Suprapubic skin (tissue), 4 donors: ENCODE measurements around the gene POLR3A. TPM values are rescaled to one million over a fixed set of nuclear protein-coding genes. Genes with fewer than 3 reads are reported as not detected.
A peak's percentile ranks its signal among the peaks of the same experiment; 100 is the strongest.

Experiments
- DNase-seq, 2 donors: peaks; one replicate each; pipeline ENCODE4 v3.0.0-alpha.2; 2019; ENCODE audit warnings: low spot score in 2 of 2
- H3K27ac ChIP-seq: fragments of 200-600 bp; sonication (generic); one replicate; pipeline ENCODE4 v1.5.1; 2019
- H3K27me3 ChIP-seq: fragments of 200-600 bp; sonication (generic); one replicate; pipeline ENCODE4 v1.5.1; 2019
- H3K36me3 ChIP-seq: fragments of 200-600 bp; sonication (generic); one replicate; pipeline ENCODE4 v1.5.1; 2019
- H3K4me1 ChIP-seq: fragments of 200-600 bp; sonication (generic); one replicate; pipeline ENCODE4 v1.5.1; 2019
- H3K4me3 ChIP-seq: fragments of 200-600 bp; sonication (generic); one replicate; pipeline ENCODE4 v1.5.1; 2019; ENCODE audit warnings: mild to moderate bottlenecking
- H3K9me3 ChIP-seq: fragments of 200-600 bp; sonication (generic); one replicate; pipeline ENCODE4 v1.5.1; 2019
- CTCF ChIP-seq, 2 donors: fragments of 200-600 bp in 1 of 2; fragments of 450-650 bp in 1 of 2; sonication (generic) in 1 of 2; IDR thresholded peaks; one replicate each; pipeline ENCODE4 v1.5.1; 2016 to 2019; ENCODE audit warnings: antibody characterized with exemption in 2 of 2, mild to moderate bottlenecking in 1 of 2, moderate library complexity in 1 of 2
- EP300 ChIP-seq: sonication (generic); formaldehyde crosslinking; IDR thresholded peaks from one replicate; pipeline ENCODE4 v1.6.1; 2017; ENCODE audit warnings: antibody characterized with exemption
- POLR2A ChIP-seq, 2 donors: fragments of 450-650 bp; IDR thresholded peaks; one replicate each; pipeline ENCODE4 v1.6.1; 2017; ENCODE audit warnings: antibody characterized with exemption in 2 of 2, mild to moderate bottlenecking in 2 of 2, moderate library complexity in 2 of 2
- POLR2AphosphoS5 ChIP-seq, 3 donors: sonication (generic); formaldehyde crosslinking; IDR thresholded peaks; one replicate each; pipeline ENCODE4 v1.6.1; 2017; ENCODE audit warnings: antibody characterized with exemption in 3 of 3
- WGBS: methylation state at CpG from one replicate; pipeline ENCODE4 v1.1.5; 2018; 5-methylcytosine and 5-hydroxymethylcytosine counted together
- total RNA-seq, 4 donors: library from RNA; depleted of rRNA; stranded (reverse); fragments of >200 nt; gene quantifications; one replicate each; pipeline ENCODE4 v1.1.0, GENCODE V29; 2016

POLR3A gene
- total RNA-seq, 4 donors from 2014 or later = 9.7 to 18.3 (median 12.8) TPM

DNA sequence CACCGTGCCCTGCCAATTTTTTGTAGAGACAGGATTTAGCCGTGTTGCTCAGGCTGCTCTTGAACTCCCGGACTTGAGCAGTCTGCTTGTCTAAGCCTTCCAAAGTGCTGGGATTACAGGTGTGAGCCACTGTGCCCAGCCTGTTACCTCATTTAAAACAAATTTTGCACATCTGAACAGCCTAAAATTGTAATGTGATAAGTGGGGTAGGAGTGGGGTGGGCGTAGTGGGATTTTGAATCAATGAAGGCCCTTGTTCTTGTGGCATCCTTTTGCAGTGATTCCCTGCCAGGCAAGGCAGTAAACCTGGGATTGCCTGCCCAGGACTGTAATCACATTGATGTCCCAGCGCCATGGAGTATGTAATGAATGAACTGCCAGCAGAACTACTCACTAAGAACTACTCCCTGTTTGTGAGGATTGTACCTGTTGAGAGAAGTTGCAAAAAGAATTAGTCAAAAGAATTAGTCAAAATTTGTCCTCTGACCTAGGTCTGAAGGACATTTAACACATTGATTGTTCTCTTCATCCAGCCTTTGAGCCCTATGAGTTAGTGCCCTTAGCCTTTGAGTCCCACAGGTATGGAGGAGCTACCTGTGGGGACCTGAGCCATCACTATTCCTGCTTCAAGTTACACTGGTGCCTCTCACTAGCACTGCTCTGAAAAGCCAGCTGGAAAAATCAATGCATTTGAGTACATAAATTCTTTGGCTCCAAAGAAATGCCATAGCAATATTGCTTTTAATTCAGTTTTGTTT lies 9.7 kb upstream of the POLR3A start:
- Histone ChIP-seq H3K27ac (no peak overlapping the region), H3K36me3 (peaks cover 74% of the 10 kb centered on the region), H3K9me3 (no peaks in the 10 kb centered on the region), H3K4me1 (peaks cover 46% of the 10 kb centered on the region), H3K4me3 (no peak overlapping the region), H3K27me3 (no peaks in the 10 kb centered on the region)
- TF ChIP-seq POLR2A (IDR thresholded peaks at IDR 0.05) (no peak), CTCF (IDR thresholded peaks at IDR 0.05) (no peak), POLR2AphosphoS5 (IDR thresholded peaks at IDR 0.05) (no peak), EP300 (no peak)
- 70% methylated on average over 5 of the region's 5 CpGs for WGBS
- DNase-seq = no peak

DNA sequence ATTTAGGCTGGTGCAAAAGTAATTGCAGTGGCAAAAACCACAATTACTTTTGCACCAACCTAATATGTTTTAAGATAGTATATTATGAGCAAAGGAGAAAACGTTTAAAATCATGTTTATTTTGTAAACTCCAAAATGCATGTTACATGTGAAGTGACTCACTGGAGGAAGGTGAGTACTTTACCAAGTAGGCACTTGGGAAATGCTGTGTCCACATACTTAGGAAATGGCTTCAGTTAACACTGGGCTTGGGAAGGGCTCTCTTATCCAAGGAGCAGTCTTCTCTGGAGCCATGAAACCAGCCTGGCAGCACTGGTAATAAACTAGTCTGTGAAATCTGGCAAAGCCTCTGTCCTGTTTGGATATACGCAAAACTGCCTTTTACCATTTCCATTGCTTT lies 8.8 kb upstream of the POLR3A start:
- Histone ChIP-seq H3K27me3 (no peaks in the 10 kb centered on the region), H3K4me1 (peaks cover 46% of the 10 kb centered on the region), H3K27ac (no peak overlapping the region), H3K4me3 (no peak overlapping the region), H3K36me3 (peaks cover 74% of the 10 kb centered on the region), H3K9me3 (no peaks in the 10 kb centered on the region)
- no peak for DNase-seq
- TF ChIP-seq POLR2A (IDR thresholded peaks at IDR 0.05) = no peak
- no peak for TF ChIP-seq POLR2AphosphoS5 (IDR thresholded peaks at IDR 0.05)
- no peak for TF ChIP-seq CTCF (IDR thresholded peaks at IDR 0.05)
- TF ChIP-seq EP300 = no peak
- WGBS = 57% methylated on average over 2 of the region's 2 CpGs

- peaks cover 48% of the 10 kb centered on the region for H3K4me1 ChIP-seq
- H3K9me3 ChIP-seq = no peaks in the 10 kb centered on the region
- 83% methylated on average over 9 of the region's 9 CpGs for WGBS
- TF ChIP-seq EP300 = no peak
- TF ChIP-seq POLR2AphosphoS5 (IDR thresholded peaks at IDR 0.05) = no peak
- TF ChIP-seq CTCF (IDR thresholded peaks at IDR 0.05) = no peak
- no peak for TF ChIP-seq POLR2A (IDR thresholded peaks at IDR 0.05)
- peaks cover 56% of the 10 kb centered on the region for H3K36me3 ChIP-seq
- H3K27ac ChIP-seq = no peak overlapping the region
- no peak for DNase-seq
- H3K4me3 ChIP-seq = no peak overlapping the region
- H3K27me3 ChIP-seq = no peaks in the 10 kb centered on the region
These were observed 6.7 kb upstream of the POLR3A start for GRCh38 chr10:78035933-78036583.

DNA sequence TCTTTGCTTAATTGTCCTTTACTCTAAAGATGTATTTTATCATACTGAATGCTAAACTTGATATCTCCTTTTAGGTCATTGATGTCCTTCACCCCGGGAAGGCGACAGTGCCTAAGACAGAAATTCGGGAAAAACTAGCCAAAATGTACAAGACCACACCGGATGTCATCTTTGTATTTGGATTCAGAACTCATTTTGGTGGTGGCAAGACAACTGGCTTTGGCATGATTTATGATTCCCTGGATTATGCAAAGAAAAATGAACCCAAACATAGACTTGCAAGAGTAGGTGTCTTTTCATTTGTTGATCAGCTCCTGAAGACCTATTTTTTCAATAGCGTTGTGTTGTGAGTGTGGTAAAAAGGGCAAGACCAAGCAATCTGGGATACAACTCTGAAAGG lies 6.1 kb upstream of the POLR3A start:
- H3K4me3 ChIP-seq = no peak overlapping the region
- no peak for TF ChIP-seq CTCF (IDR thresholded peaks at IDR 0.05)
- no peak for TF ChIP-seq EP300
- TF ChIP-seq POLR2AphosphoS5 (IDR thresholded peaks at IDR 0.05) = no peak
- TF ChIP-seq POLR2A (IDR thresholded peaks at IDR 0.05) = no peak
- peaks cover 50% of the 10 kb centered on the region for H3K36me3 ChIP-seq
- 84% methylated on average over 5 of the region's 5 CpGs for WGBS
- no peak overlapping the region for H3K27ac ChIP-seq
- no peak for DNase-seq
- H3K4me1 ChIP-seq = peaks cover 48% of the 10 kb centered on the region
- no peaks in the 10 kb centered on the region for H3K27me3 ChIP-seq
- no peaks in the 10 kb centered on the region for H3K9me3 ChIP-seq

GRCh38 chr10:78035025-78035424 lies 5.7 kb upstream of the POLR3A start:
- Histone ChIP-seq H3K27ac (no peak overlapping the region), H3K27me3 (no peaks in the 10 kb centered on the region), H3K4me1 (peaks cover 50% of the 10 kb centered on the region), H3K36me3 (peaks cover 46% of the 10 kb centered on the region), H3K4me3 (peak overlapping the region; percentile 78), H3K9me3 (no peaks in the 10 kb centered on the region)
- DNase-seq = no peak
- WGBS = 86% methylated on average over 5 of the region's 5 CpGs
- TF ChIP-seq POLR2A (IDR thresholded peaks at IDR 0.05) = no peak
